Transverse colon (tissue), 4 donors: Measurements from ENCODE around the gene IL3RA. TPM values are rescaled to one million over a fixed set of nuclear protein-coding genes. Genes with fewer than 3 reads are reported as not detected.
"Not testable (repeated sequence)": the region's sequence is repeated elsewhere in the genome, so short reads cannot be mapped to it uniquely, and the experiment has no call there.

Source experiments
- DNase-seq: peaks from one replicate; pipeline ENCODE4 v3.0.0-alpha.2; 2019
- H3K27ac ChIP-seq, 4 donors: fragments of 200-600 bp; sonication (generic); 2 replicates each; pipeline ENCODE4 v1.5.1; 2016 to 2018; ENCODE audit warnings: inconsistent platforms in 4 of 4
- H3K27me3 ChIP-seq: fragments of 200-600 bp; sonication (generic); 2 replicates; pipeline ENCODE4 v1.5.1; 2017; ENCODE audit warnings: inconsistent platforms
- H3K36me3 ChIP-seq, 4 donors: fragments of 200-600 bp; sonication (generic); 2 replicates each; pipeline ENCODE4 v1.5.1; 2017 to 2019; ENCODE audit warnings: inconsistent platforms in 4 of 4
- H3K4me1 ChIP-seq, 4 donors: fragments of 200-600 bp; sonication (generic); 2 replicates each; pipeline ENCODE4 v1.5.1; 2017 to 2020; ENCODE audit warnings: inconsistent platforms in 4 of 4
- H3K4me3 ChIP-seq, 4 donors: fragments of 200-600 bp; sonication (generic); 1 replicate in 1 of 4; 2 replicates in 3 of 4; pipeline versions ENCODE4 v1.5.1 to v1.6.1; 2017 to 2019; ENCODE audit warnings: inconsistent platforms in 4 of 4
- H3K9me3 ChIP-seq, 2 donors: fragments of 200-600 bp; sonication (generic); 2 replicates each; pipeline ENCODE4 v1.5.1; 2017 to 2019; ENCODE audit warnings: inconsistent platforms in 2 of 2
- EP300 ChIP-seq: sonication (generic); formaldehyde crosslinking; IDR thresholded peaks from one replicate; pipeline ENCODE4 v1.6.1; 2017; ENCODE audit warnings: antibody characterized with exemption, low read depth
- POLR2A ChIP-seq: fragments of 450-650 bp; IDR thresholded peaks from one replicate; pipeline ENCODE4 v1.6.1; 2016; ENCODE audit warnings: antibody characterized with exemption, mild to moderate bottlenecking, moderate library complexity
- POLR2AphosphoS5 ChIP-seq, 3 donors: sonication (generic); formaldehyde crosslinking; IDR thresholded peaks; one replicate each; pipeline ENCODE4 v1.6.1; 2016; ENCODE audit warnings: antibody characterized with exemption in 3 of 3
- WGBS, 2 donors: methylation state at CpG; one replicate each; pipeline ENCODE4 v1.1.5; 2018; ENCODE audit warnings: low coverage in 1 of 2; 5-methylcytosine and 5-hydroxymethylcytosine counted together
- in situ Hi-C, 4 donors: fragments of 200-750 bp; cut with MboI; loops; one replicate each; pipeline versions ENCODE4 v1.15.0 to v1.15.1; 2017; ENCODE audit warnings: low sequenced_read_pairs in 3 of 4, low pct_ligation_motif_present in 1 of 4, low pct_unique_long_range_greater_than_20kb in 1 of 4
- intact Hi-C: fragments of 100-400 bp; cut with DNase I; formaldehyde crosslinking; loops from one replicate; pipeline ENCODE4 v1.15.1; 2023; ENCODE audit warnings: low total_unique reads
- total RNA-seq, 4 donors: library from RNA; depleted of rRNA; stranded (reverse); fragments of >200 nt; gene quantifications; one replicate each; pipeline ENCODE4 v1.1.0, GENCODE V29; 2016
- TF ChIP-seq, protein P1 (sequence below), 5 experiments: fragments of 200-600 bp in 3 of 5; fragments of 450-650 bp in 2 of 5; sonication (generic) in 3 of 5; IDR thresholded peaks; 1 replicate in 2 of 5; 2 replicates in 3 of 5; pipeline ENCODE4 v1.5.1; 2016 to 2017; ENCODE audit warnings: antibody characterized with exemption in 5 of 5, inconsistent platforms in 3 of 5, mild to moderate bottlenecking in 2 of 5, moderate library complexity in 1 of 5

IL3RA gene
- total RNA-seq, 4 donors from 2014 or later: 3.0 to 11.1 (median 5.8) TPM

GRCh38 chrX:1423215-1423614 is 86.6 kb downstream of the IL3RA start:
- DNase-seq: no peak
- Histone ChIP-seq H3K27ac (no peak overlapping the region), H3K9me3 (peaks cover 5 to 6% of the 10 kb centered on the region in 2 donors), H3K4me1 (no peaks in the 10 kb centered on the region), H3K4me3 (no peak overlapping the region), H3K27me3 (no peaks in the 10 kb centered on the region), H3K36me3 (peaks cover 0 to 14% (median 5%) of the 10 kb centered on the region in 4 donors)
- 69% methylated on average over 2 of the region's 2 CpGs; no CpG with 5 or more reads in 1 of the 2 donors for WGBS, 2 donors
- in situ Hi-C loops (no loop called here), intact Hi-C loops (no loop called here)
- TF ChIP-seq POLR2AphosphoS5 (IDR thresholded peaks at IDR 0.05) (no peak), POLR2A (no peak), EP300 (no peak)
- TF ChIP-seq, protein P1, sequence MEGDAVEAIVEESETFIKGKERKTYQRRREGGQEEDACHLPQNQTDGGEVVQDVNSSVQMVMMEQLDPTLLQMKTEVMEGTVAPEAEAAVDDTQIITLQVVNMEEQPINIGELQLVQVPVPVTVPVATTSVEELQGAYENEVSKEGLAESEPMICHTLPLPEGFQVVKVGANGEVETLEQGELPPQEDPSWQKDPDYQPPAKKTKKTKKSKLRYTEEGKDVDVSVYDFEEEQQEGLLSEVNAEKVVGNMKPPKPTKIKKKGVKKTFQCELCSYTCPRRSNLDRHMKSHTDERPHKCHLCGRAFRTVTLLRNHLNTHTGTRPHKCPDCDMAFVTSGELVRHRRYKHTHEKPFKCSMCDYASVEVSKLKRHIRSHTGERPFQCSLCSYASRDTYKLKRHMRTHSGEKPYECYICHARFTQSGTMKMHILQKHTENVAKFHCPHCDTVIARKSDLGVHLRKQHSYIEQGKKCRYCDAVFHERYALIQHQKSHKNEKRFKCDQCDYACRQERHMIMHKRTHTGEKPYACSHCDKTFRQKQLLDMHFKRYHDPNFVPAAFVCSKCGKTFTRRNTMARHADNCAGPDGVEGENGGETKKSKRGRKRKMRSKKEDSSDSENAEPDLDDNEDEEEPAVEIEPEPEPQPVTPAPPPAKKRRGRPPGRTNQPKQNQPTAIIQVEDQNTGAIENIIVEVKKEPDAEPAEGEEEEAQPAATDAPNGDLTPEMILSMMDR (IDR thresholded peaks at IDR 0.05): no peak

DNA sequence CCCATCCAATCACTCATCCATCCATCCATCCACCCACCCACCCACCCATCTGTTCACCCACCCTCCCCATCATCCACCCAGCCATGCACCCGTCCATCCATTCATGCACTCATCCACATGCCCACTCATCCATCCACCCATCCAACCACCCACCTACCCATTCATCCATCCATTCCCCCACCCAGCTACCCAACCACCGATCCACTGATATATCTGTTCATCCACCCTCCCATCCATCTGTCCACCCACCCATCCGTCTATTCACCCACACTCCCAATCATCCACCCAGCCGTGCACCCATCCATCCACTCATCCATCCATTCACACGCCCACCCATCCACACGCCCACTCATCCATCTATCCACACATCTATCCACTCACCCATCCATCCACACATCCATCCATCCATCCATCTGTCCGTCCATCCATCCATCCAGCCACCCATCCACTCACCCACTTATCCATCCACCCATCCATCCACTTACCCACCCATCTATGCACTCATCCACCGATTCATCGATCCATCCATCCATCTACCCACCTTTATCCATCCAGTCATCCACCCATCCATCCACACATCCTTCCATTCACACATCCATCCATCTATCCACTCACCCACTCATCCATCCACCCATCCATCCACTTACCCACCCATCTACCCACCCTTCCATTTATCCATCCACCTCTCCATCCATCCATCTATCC is 87.7 kb downstream of the IL3RA start:
- DNase-seq: no peak
- Histone ChIP-seq H3K9me3 (peaks cover 5 to 6% of the 10 kb centered on the region in 2 donors), H3K36me3 (peaks cover 0 to 14% (median 3%) of the 10 kb centered on the region in 4 donors), H3K4me3 (no peak overlapping the region), H3K4me1 (no peaks in the 10 kb centered on the region), H3K27me3 (no peaks in the 10 kb centered on the region), H3K27ac (no peak overlapping the region)
- 69 to 84% methylated on average over 7 to 9 of the region's 9 CpGs for whole genome bisulfite sequencing, 2 donors
- in situ Hi-C loops: no loop called here
- intact Hi-C loops: no loop called here
- no peak for TF ChIP-seq POLR2A
- TF ChIP-seq POLR2AphosphoS5 (IDR thresholded peaks at IDR 0.05): no peak
- no peak for TF ChIP-seq EP300
- TF ChIP-seq, protein P1 (IDR thresholded peaks at IDR 0.05): no peak

DNA sequence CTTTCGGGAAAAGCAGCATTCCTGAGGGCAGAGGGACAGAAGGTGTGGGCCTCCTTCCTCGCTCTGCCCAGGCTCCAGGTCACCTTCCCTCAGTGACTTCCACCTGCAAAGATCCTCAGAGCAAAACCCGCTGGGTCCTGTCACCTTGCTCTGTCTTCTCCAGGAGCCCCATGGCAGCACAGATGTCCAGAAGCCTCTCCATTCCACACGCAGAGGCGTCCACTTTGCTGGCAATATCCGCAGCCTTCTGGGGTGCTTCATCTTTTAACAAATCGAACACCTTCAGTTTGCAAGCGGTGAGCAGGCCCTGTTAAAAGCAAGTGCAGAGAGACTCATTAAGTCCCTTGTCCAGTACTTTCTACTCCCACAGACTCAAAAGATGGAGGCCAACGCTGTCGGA is 88.8 kb downstream of the IL3RA start:
- WGBS, 2 donors: 86 to 87% methylated on average over 8 to 10 of the region's 10 CpGs
- no peak overlapping the region for H3K4me3 ChIP-seq
- TF ChIP-seq EP300: no peak
- H3K27me3 ChIP-seq: no peaks in the 10 kb centered on the region
- peaks cover 5 to 6% of the 10 kb centered on the region in 2 donors for H3K9me3 ChIP-seq
- in situ Hi-C loops: no loop called here
- no peaks in the 10 kb centered on the region for H3K4me1 ChIP-seq
- intact Hi-C loops: no loop called here
- no peak for DNase-seq
- H3K27ac ChIP-seq: no peak overlapping the region
- H3K36me3 ChIP-seq: peaks cover 0 to 14% (median 3%) of the 10 kb centered on the region in 4 donors

GRCh38 chrX:1426321-1426720 is 89.7 kb downstream of the IL3RA start:
- H3K4me1 ChIP-seq, H3K4me3 ChIP-seq, H3K27ac ChIP-seq, intact Hi-C loops, H3K9me3 ChIP-seq, in situ Hi-C loops, DNase-seq, H3K27me3 ChIP-seq: not testable (repeated sequence)
- H3K36me3 ChIP-seq: peaks cover 0 to 14% (median 3%) of the 10 kb centered on the region in 4 donors
- WGBS, 2 donors: 89% methylated on average over 16 of the region's 16 CpGs; no CpG with 5 or more reads in 1 of the 2 donors

- TF ChIP-seq, protein P1 (IDR thresholded peaks at IDR 0.05): no peak
- TF ChIP-seq POLR2AphosphoS5 (IDR thresholded peaks at IDR 0.05): no peak
- no peak for TF ChIP-seq EP300
- no peak for TF ChIP-seq POLR2A
- Histone ChIP-seq H3K4me3 (no peak overlapping the region), H3K27ac (no peak overlapping the region), H3K36me3 (peaks cover 0 to 10% (median 3%) of the 10 kb centered on the region in 4 donors), H3K27me3 (no peaks in the 10 kb centered on the region), H3K9me3 (peaks cover under 1% of the 10 kb centered on the region in 2 donors), H3K4me1 (no peaks in the 10 kb centered on the region)
- 92% methylated on average over 32 of the region's 32 CpGs; no CpG with 5 or more reads in 1 of the 2 donors for WGBS, 2 donors
- DNase-seq: no peak
- intact Hi-C loops (no loop called here), in situ Hi-C loops (no loop called here)
Observed at GRCh38 chrX:1427756-1428155, 91.2 kb downstream of the IL3RA start.
